Measurements from ENCODE around the gene PCDHGA3. TPM values are rescaled to one million over a fixed set of nuclear protein-coding genes. Genes with fewer than 3 reads are reported as not detected.
"Not testable (repeated sequence)": the region's sequence is repeated elsewhere in the genome, so short reads cannot be mapped to it uniquely, and the experiment has no call there.

PCDHGA3 gene
- total RNA-seq, 1 donor: 0.54 TPM

GRCh38 chr5:141345327-141345726, 1.7 kb downstream of the PCDHGA3 start:
- DNase-seq (ENCODE audit: low read depth in 2 of 3, low spot score in 2 of 3): no peak

GRCh38 chr5:141346017-141346416, 2.4 kb downstream of the PCDHGA3 start:
- not testable (repeated sequence) for DNase-seq (ENCODE audit: low read depth in 2 of 3, low spot score in 2 of 3)

DNA sequence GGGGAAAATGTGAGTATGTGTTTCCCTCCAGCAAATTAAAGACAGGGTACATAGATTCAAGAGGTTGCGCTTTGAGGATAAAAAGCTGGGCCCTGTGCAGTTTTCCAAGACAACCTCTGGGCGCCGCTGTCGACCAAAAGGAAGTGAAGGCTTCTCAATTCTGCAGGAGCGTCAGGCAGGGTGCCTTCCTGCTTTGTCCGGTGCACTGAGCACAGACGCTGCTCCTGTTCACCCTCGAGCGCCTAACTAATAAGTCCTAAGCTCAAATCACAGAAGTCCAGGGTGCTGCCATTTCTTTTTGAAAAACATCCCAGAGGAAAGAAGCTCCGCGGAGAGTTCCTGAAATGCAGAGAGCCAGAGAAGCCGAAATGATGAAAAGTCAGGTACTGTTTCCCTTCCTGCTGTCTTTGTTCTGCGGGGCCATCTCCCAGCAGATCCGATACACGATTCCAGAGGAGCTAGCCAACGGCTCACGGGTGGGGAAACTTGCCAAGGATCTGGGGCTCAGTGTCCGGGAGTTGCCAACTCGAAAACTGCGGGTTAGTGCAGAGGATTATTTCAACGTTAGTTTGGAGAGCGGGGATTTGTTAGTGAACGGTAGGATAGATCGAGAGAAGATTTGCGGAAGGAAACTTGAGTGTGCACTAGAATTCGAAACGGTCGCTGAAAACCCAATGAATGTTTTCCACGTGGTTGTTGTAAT, 6.4 kb downstream of the PCDHGA3 start, which contains the start of gene PCDHGB1:
TSS of gene PCDHGB1 (plus strand) at position 183 of the 703 bp plus-strand sequence. CDS start at position 345, 162 bp downstream.
- DNase-seq (ENCODE audit: low read depth in 2 of 3, low spot score in 2 of 3): peak in 1 of 3 donors; percentile 31

GRCh38 chr5:141351591-141351990, 8.0 kb downstream of the PCDHGA3 start:
- DNase-seq (ENCODE audit: low read depth in 2 of 3, low spot score in 2 of 3): no peak

- DNase-seq (ENCODE audit: low read depth in 2 of 3, low spot score in 2 of 3): peak in 1 of 3 donors; percentile 9
These were observed 11.4 kb downstream of the PCDHGA3 start, which contains the start of gene PCDHGA4 for GRCh38 chr5:141354900-141355469. Gene PCDHGA4 (plus strand): TSS chr5:141355021. CDS start chr5:141355108, 87 bp downstream.

GRCh38 chr5:141355641-141356040, 12.0 kb downstream of the PCDHGA3 start:
- no peak for DNase-seq (ENCODE audit: low read depth in 2 of 3, low spot score in 2 of 3)

- DNase-seq (ENCODE audit: low read depth in 2 of 3, low spot score in 2 of 3): no peak
These were observed 12.5 kb downstream of the PCDHGA3 start for GRCh38 chr5:141356133-141356532.

GRCh38 chr5:141356950-141357349, 13.3 kb downstream of the PCDHGA3 start:
- no peak for DNase-seq (ENCODE audit: low read depth in 2 of 3, low spot score in 2 of 3)

DNA sequence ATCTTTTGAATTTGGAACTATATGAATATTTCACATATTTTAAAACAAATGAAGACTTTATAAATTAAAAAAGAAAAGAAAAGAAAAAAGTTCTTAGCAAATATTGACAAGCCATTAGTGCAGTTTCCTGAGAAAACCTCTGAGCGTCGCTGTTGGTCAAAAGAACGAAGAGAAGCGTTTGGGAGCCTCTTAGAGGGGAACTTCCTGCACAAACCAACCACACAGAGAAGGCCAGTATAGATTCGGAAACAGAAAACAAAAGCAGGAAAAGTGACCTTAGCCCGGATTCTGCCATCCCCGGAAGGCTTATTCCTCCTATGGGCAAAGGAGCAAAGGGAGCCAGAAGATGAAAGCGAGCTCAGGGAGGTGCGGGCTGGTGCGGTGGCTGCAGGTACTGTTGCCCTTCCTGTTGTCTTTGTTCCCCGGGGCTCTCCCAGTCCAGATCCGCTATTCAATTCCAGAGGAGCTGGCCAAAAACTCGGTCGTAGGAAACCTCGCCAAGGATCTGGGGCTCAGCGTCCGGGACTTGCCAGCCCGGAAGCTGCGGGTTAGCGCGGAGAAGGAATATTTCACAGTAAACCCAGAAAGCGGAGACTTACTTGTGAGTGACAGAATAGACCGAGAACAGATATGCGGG, 16.3 kb downstream of the PCDHGA3 start, which contains the start of gene PCDHGB2:
TSS of gene PCDHGB2 (plus strand) at position 205 of the 637 bp plus-strand sequence. CDS start at position 347, 142 bp downstream.
- peak in 1 of 3 donors; percentile 62 for DNase-seq (ENCODE audit: low read depth in 2 of 3, low spot score in 2 of 3)

DNA sequence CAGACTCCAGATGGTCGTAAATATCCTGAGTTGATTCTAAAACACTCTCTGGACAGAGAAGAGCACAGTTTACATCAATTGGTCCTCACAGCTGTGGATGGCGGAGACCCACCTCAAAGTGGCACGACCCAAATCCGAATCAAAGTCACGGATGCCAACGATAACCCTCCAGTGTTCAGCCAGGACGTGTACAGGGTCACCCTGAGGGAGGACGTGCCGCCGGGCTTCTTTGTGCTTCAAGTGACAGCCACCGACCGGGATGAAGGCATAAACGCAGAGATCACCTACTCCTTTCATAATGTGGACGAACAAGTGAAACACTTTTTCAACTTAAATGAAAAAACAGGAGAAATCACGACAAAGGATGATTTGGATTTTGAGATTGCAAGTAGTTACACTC, 17.1 kb downstream of the PCDHGA3 start:
- no peak for DNase-seq (ENCODE audit: low read depth in 2 of 3, low spot score in 2 of 3)

DNA sequence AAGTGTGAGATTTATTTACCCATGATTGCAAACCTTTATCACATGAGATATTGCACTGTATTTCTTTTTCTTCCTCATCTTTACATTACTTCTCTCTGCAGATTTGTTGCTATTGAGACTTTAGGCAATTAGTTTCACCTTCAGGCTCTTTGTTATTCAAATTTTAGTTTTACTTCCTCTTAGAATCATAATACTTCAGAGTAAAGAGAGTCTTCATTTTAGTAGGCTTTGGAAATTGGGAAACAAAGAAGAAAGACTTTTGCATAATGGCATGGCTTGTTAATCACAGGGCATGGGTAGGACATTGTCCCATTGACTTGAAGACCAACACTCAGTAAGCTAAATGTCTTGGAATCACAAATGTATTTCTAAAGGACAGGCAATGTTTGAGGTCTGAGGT, 19.1 kb downstream of the PCDHGA3 start:
- DNase-seq (ENCODE audit: low read depth in 2 of 3, low spot score in 2 of 3): no peak

DNA sequence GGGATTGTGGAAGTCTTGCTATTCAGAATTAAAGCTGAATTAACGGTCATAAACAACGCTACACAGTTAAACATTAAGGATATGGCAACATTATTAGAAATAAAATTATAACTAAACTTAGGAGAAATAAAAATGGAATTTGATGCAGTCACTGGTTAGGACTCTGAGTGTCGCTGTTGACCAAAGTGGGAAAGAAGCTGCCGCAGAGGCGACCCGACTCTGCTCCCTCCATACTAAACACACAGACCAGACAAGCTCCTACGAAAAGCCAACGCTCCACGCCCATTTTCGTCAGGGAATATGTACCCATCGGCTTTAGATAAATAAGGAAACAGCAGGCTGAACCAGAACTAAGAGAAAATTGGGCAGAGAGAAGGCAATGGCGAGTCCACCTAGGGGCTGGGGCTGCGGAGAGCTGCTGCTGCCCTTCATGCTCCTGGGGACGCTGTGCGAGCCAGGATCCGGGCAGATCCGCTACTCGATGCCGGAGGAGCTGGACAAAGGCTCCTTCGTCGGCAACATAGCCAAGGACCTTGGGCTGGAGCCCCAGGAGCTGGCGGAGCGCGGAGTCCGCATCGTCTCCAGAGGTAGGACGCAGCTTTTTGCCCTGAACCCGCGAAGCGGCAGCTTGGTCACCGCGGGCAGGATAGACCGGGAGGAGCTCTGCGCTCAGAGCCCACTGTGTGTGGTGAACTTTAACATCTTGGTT, 20.5 kb downstream of the PCDHGA3 start, which contains the start of gene PCDHGA5:
TSS of gene PCDHGA5 (plus strand) at position 211 of the 709 bp plus-strand sequence. CDS start at position 380, 169 bp downstream.
- no peak for DNase-seq (ENCODE audit: low read depth in 2 of 3, low spot score in 2 of 3)

GRCh38 chr5:141366016-141366896, 22.6 kb downstream of the PCDHGA3 start:
- no peak for DNase-seq (ENCODE audit: low read depth in 2 of 3, low spot score in 2 of 3)

DNA sequence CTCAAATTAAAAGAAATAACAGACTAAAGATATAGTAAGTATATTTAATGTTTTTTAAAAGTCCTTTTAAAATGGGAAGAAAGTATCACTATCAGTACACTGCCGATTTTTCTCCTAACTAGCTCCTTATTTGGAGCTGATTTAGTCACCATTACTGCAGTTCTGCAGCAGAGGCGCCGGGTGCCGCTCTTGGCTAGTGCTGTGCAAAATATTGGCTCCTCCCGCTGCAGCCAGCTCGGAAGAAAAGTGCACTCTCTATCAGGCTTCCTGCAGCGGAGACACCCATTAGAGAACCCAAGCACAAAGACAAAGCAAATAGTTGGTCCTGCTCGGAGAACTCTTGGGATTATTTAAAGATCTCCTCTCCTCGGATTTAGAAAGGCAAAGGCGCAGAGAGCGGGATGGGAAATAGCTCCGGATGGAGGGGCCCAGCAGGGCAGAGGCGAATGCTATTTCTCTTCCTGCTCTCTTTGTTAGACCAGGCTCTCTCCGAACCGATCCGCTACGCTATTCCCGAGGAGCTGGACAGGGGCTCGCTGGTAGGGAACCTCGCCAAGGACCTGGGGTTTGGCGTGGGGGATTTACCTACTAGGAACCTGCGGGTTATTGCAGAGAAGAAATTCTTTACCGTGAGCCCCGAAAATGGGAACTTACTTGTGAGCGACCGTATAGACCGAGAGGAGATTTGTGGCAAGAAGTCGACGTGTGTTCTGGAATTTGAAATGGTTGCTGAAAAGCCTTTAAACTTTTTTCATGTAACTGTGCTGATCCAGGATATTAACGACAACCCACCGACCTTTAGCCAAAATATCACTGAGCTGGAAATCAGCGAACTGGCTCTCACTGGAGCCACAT, 26.6 kb downstream of the PCDHGA3 start, which contains the start of gene PCDHGB3:
TSS of gene PCDHGB3 (plus strand) at position 249 of the 855 bp plus-strand sequence. CDS start at position 402, 153 bp downstream.
- peak in 2 of 3 donors; percentile 55 to 69 for DNase-seq (ENCODE audit: low read depth in 2 of 3, low spot score in 2 of 3)

DNA sequence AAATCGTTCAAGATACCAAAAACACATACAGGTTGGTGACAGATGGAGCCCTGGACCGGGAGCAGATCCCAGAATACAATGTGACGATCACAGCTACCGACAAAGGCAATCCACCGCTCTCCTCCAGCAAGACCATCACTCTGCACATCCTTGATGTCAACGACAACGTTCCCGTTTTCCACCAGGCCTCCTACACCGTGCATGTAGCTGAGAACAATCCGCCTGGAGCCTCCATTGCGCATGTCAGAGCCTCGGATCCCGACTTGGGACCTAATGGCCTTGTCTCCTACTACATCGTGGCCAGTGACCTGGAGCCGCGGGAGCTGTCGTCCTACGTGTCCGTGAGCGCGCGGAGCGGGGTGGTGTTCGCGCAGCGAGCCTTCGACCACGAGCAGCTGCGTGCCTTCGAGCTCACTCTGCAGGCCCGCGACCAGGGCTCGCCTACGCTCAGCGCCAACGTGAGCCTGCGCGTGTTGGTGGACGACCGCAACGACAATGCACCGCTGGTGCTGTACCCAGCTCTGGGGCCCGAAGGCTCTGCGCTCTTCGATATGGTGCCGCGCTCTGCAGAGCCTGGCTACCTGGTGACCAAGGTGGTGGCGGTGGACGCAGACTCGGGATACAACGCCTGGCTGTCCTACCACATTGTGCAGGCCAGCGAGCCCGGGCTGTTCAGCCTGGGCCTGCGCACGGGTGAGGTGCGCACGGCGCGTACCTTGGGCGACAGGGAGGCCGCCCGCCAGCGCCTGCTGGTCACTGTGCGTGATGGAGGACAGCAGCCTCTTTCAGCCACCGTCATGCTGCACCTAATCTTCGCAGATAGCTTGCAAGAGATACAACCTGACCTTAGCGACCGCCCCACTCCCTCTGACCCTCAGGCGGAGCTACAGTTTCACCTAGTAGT, 28.2 kb downstream of the PCDHGA3 start:
- no peak for DNase-seq (ENCODE audit: low read depth in 2 of 3, low spot score in 2 of 3)

DNA sequence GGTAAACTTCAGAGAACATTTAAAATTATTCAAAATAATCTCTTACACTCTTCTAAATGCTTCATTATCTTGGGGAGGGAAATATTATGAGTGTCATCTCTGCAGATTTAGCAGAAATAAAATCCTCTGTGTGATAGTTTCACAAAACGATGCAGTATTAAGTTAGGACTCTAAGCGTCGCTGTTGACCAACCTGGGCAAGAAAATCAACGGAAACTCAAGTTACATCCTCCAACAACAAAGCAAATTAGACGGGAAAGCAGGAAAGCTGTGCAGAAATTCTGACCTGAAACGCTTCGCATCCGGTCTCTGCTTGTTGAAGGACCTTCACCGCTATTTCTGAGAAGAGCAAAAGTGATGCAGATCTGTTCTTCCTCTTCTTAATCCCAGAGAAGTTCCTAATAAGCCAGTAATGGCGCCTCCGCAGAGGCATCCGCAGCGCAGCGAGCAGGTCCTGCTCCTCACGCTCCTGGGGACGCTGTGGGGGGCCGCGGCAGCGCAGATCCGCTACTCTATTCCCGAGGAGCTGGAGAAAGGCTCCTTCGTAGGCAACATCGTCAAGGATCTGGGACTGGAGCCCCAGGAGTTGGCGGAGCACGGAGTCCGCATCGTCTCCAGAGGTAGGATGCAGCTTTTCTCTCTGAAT, 30.2 kb downstream of the PCDHGA3 start, which contains the start of gene PCDHGA6:
TSS of gene PCDHGA6 (plus strand) at position 219 of the 645 bp plus-strand sequence. CDS start at position 412, 193 bp downstream.
- DNase-seq (ENCODE audit: low read depth in 2 of 3, low spot score in 2 of 3): no peak

DNA sequence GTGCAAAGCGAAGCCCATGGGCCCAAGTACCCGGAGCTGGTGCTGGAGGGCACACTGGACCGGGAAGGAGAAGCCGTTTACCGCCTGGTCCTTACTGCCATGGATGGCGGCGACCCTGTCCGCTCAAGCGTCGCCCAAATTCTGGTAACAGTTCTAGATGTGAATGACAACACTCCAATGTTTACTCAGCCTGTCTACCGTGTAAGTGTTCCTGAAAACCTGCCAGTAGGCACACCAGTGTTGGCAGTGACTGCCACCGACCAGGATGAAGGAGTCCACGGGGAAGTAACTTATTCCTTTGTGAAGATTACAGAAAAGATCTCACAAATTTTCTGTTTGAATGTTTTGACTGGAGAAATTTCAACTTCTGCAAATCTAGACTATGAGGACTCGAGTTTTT, 31.0 kb downstream of the PCDHGA3 start:
- no peak for DNase-seq (ENCODE audit: low read depth in 2 of 3, low spot score in 2 of 3)
